HFFc6 (cell line): ENCODE results near the gene MINDY2. TPM values are rescaled to one million over a fixed set of nuclear protein-coding genes. Genes with fewer than 3 reads are reported as not detected.

Experiments
- DNase-seq: peaks from one replicate; pipeline ENCODE4 v3.0.0-alpha.2; 2018
- H3K27ac Mint-ChIP-seq: 2 replicates; pipeline ENCODE4 v1.8.0; 2020; ENCODE audit warnings: mild to moderate bottlenecking, mixed read lengths
- H3K27me3 Mint-ChIP-seq: 2 replicates; pipeline ENCODE4 v1.8.0; 2021; ENCODE audit warnings: mild to moderate bottlenecking, moderate library complexity, mixed read lengths; ENCODE audit not compliant: insufficient read depth
- H3K36me3 Mint-ChIP-seq: 2 replicates; pipeline ENCODE4 v1.8.0; 2021; ENCODE audit warnings: low read depth, mixed read lengths
- H3K4me1 Mint-ChIP-seq: 2 replicates; pipeline ENCODE4 v1.8.0; 2020; ENCODE audit warnings: low read depth, mixed read lengths
- H3K4me3 Mint-ChIP-seq: 2 replicates; pipeline ENCODE4 v1.8.0; 2020; ENCODE audit warnings: mild to moderate bottlenecking, moderate library complexity, mixed read lengths
- H3K9me3 Mint-ChIP-seq: 2 replicates; pipeline ENCODE4 v1.8.0; 2020; ENCODE audit warnings: mild to moderate bottlenecking, mixed read lengths
- CTCF ChIP-seq: fragments of 200-600 bp; sonication (generic); IDR thresholded peaks from 2 replicates; pipeline ENCODE4 v1.5.0; 2021; ENCODE audit warnings: antibody characterized with exemption, mild to moderate bottlenecking
- total RNA-seq, 6 experiments: library from RNA; stranded (reverse); fragmentation: NEBNext Ultra II Directional; extraction: Animal tissue kit (Norgen Biotek cat#: 25700); gene quantifications; 2 replicates in 1 of 6; 3 replicates in 5 of 6; pipeline ENCODE4 v1.2.3, GENCODE V29; 2021

The MINDY2 gene
- total RNA-seq, 6 experiments from 2014 or later, result 27.9 to 35.7 (median 29.9) TPM

- DNase-seq, result no peak
- Mint-ChIP-seq H3K4me3 (no peak overlapping the region), H3K9me3 (no peaks in the 10 kb centered on the region), H3K27me3 (no peaks in the 10 kb centered on the region), H3K27ac (no peak overlapping the region), H3K36me3 (peaks cover 12% of the 10 kb centered on the region), H3K4me1 (peaks cover 7% of the 10 kb centered on the region)
- TF ChIP-seq CTCF, result no peak
Measured at GRCh38 chr15:58775402-58775801, 4.3 kb downstream of the MINDY2 start.

GRCh38 chr15:58777107-58777506 lies 6.0 kb downstream of the MINDY2 start:
- peaks cover 6% of the 10 kb centered on the region for H3K4me1 Mint-ChIP-seq
- H3K27ac Mint-ChIP-seq, result no peak overlapping the region
- peaks cover 12% of the 10 kb centered on the region for H3K36me3 Mint-ChIP-seq

GRCh38 chr15:58779554-58779953 lies 8.5 kb downstream of the MINDY2 start:
- Mint-ChIP-seq H3K4me3 (no peak overlapping the region), H3K4me1 (peaks cover 6% of the 10 kb centered on the region), H3K27ac (no peak overlapping the region), H3K9me3 (no peaks in the 10 kb centered on the region), H3K36me3 (peaks cover 12% of the 10 kb centered on the region; the same call in 1 of the 2 replicates), H3K27me3 (no peaks in the 10 kb centered on the region)
- TF ChIP-seq CTCF, result no peak
- DNase-seq, result no peak

More at GRCh38 chr15:58777107-58777506, 6.0 kb downstream of the MINDY2 start:
- no peak for DNase-seq
- no peaks in the 10 kb centered on the region for H3K27me3 Mint-ChIP-seq
- TF ChIP-seq CTCF, result no peak
- no peak overlapping the region for H3K4me3 Mint-ChIP-seq
- no peaks in the 10 kb centered on the region for H3K9me3 Mint-ChIP-seq

- Mint-ChIP-seq H3K27me3 (no peaks in the 10 kb centered on the region), H3K4me1 (peaks cover 14% of the 10 kb centered on the region), H3K9me3 (no peaks in the 10 kb centered on the region), H3K36me3 (peaks cover 8% of the 10 kb centered on the region), H3K27ac (no peak overlapping the region), H3K4me3 (peak overlapping the region; percentile 57)
- no peak for TF ChIP-seq CTCF
- no peak for DNase-seq
Measured at GRCh38 chr15:58785355-58785754, 14.3 kb downstream of the MINDY2 start.

- no peak overlapping the region for H3K27ac Mint-ChIP-seq
- peaks cover 14% of the 10 kb centered on the region for H3K4me1 Mint-ChIP-seq
- H3K27me3 Mint-ChIP-seq, result no peaks in the 10 kb centered on the region; the same call in 1 of the 2 replicates
- no peaks in the 10 kb centered on the region for H3K9me3 Mint-ChIP-seq
- no peak overlapping the region for H3K4me3 Mint-ChIP-seq
- H3K36me3 Mint-ChIP-seq, result peaks cover 25% of the 10 kb centered on the region
- no peak for TF ChIP-seq CTCF
- no peak for DNase-seq
Measured at GRCh38 chr15:58788056-58788710, 17.1 kb downstream of the MINDY2 start.
